ENCODE results near the gene CDC42EP1. TPM values are rescaled to one million over a fixed set of nuclear protein-coding genes. Genes with fewer than 3 reads are reported as not detected.

CDC42EP1 gene
- total and polyA plus RNA-seq, 2 donors (not counting 1 experiment from before 2014, with no cell fraction given): 0.22 TPM; not detected in 1

DNA sequence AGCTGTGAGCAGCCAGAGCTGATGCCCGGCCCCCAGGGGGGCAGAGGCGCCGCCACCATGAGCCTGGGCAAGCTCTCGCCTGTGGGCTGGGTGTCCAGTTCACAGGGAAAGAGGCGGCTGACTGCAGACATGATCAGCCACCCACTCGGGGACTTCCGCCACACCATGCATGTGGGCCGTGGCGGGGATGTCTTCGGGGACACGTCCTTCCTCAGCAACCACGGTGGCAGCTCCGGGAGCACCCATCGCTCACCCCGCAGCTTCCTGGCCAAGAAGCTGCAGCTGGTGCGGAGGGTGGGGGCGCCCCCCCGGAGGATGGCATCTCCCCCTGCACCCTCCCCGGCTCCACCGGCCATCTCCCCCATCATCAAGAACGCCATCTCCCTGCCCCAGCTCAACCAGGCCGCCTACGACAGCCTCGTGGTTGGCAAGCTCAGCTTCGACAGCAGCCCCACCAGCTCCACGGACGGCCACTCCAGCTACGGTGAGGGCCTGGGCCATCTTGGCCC is 6.1 kb downstream of the CDC42EP1 start:
- no peak overlapping the region for H3K27ac Mint-ChIP-seq
- H3K9ac ChIP-seq (ENCODE audit: low read length): peak overlapping the region; percentile 19

More for the DNA sequence above, 6.1 kb downstream of the CDC42EP1 start:
- Histone ChIP-seq H2AFZ (ENCODE audit: insufficient read depth, low read depth, low read length, poor library complexity, severe bottlenecking) (peak overlapping the region; percentile 77), H3K36me3 (replicated peaks in 1 of 2; ENCODE audit: control extremely low read depth in 1 of 2, control insufficient read depth in 1 of 2, extremely low read depth in 1 of 2, insufficient read depth in 2 of 2, low read length in 1 of 2) (no peaks in the 10 kb centered on the region), H3K27me3 (replicated peaks in 1 of 4; ENCODE audit: control extremely low read depth in 1 of 4, control insufficient read depth in 3 of 4, insufficient read depth in 4 of 4, low read length in 3 of 4) (peaks cover 0 to 30% (median 15%) of the 10 kb centered on the region in 4 experiments), H3K27ac (ENCODE audit: low read length in 2 of 2) (peak overlapping the region; percentile 44 to 53), H3K4me2 (replicated peaks; ENCODE audit: low read depth, low read length, poor library complexity, severe bottlenecking) (peak overlapping the region; percentile 80), H4K20me1 (ENCODE audit: control insufficient read depth, insufficient read depth, low read length, poor library complexity, severe bottlenecking) (no peaks in the 10 kb centered on the region), H3K4me1 (ENCODE audit: control insufficient read depth in 2 of 2, insufficient read depth in 2 of 2, low read length in 2 of 2) (peaks cover 29 to 35% of the 10 kb centered on the region in 2 donors), H3K4me3 (ENCODE audit: control extremely low read depth in 1 of 5, extremely low read depth in 1 of 5, insufficient read depth in 1 of 5, low read depth in 2 of 5, low read length in 4 of 5) (peak overlapping the region in 4 of 5 experiments; percentile 9 to 40 (median 30)), H3K79me2 (ENCODE audit: control insufficient read depth, insufficient read depth, low read length) (no peaks in the 10 kb centered on the region), H3K9me3 (ENCODE audit: control extremely low read depth in 1 of 3, control insufficient read depth in 2 of 3, insufficient read depth in 1 of 3, low read length in 2 of 3) (peaks cover 0 to 16% (median 0%) of the 10 kb centered on the region in 3 donors)
- Mint-ChIP-seq H3K4me1 (peaks cover 29% of the 10 kb centered on the region), H3K27me3 (peaks cover 31% of the 10 kb centered on the region), H3K4me3 (peak overlapping the region; percentile 61), H3K9me3 (ENCODE audit: insufficient read depth) (no peaks in the 10 kb centered on the region)
- TF ChIP-seq, protein P1, sequence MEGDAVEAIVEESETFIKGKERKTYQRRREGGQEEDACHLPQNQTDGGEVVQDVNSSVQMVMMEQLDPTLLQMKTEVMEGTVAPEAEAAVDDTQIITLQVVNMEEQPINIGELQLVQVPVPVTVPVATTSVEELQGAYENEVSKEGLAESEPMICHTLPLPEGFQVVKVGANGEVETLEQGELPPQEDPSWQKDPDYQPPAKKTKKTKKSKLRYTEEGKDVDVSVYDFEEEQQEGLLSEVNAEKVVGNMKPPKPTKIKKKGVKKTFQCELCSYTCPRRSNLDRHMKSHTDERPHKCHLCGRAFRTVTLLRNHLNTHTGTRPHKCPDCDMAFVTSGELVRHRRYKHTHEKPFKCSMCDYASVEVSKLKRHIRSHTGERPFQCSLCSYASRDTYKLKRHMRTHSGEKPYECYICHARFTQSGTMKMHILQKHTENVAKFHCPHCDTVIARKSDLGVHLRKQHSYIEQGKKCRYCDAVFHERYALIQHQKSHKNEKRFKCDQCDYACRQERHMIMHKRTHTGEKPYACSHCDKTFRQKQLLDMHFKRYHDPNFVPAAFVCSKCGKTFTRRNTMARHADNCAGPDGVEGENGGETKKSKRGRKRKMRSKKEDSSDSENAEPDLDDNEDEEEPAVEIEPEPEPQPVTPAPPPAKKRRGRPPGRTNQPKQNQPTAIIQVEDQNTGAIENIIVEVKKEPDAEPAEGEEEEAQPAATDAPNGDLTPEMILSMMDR (IDR thresholded peaks at IDR 0.05): no peak
- no peak for TF ChIP-seq EZH2 (IDR thresholded peaks at IDR 0.05; ENCODE audit: borderline replicate concordance, insufficient read depth, low read depth, low read length, poor library complexity, severe bottlenecking)
- DNase-seq: peak; percentile 77
- peak; percentile 43 for ATAC-seq (ENCODE audit: low read depth)
- POLR2A ChIA-PET: interaction anchor here (1.0 to 1.1 kb wide), 2 partner anchors 33 to 42 kb away, joined by 3 to 4 read pairs; partner anchors contain the start of gene GGA1
- intact Hi-C loops (cut with micrococcal nuclease): no loop called here
- 2% methylated on average over 28 of the region's 28 CpGs for WGBS (ENCODE audit: insufficient coverage)
- CTCF ChIA-PET: interaction anchor here (0.6 to 7.0 kb wide), 36 partner anchors 9 to 404 kb away, joined by 3 to 278 read pairs (median 5); partner anchors contain the start of genes CYTH4, LGALS2 and MFNG
